K562 (cell line): ENCODE measurements around the gene EPB41L4A. TPM values are rescaled to one million over a fixed set of nuclear protein-coding genes. Genes with fewer than 3 reads are reported as not detected.

Experiments
- ATAC-seq: fragments of 200-7000 bp; cut with Tn5 transposase; 3 replicates; pipeline ENCODE4 v1.9.1; 2020; ENCODE audit warnings: moderate library complexity
- BruUV-seq: library from RNA; stranded (reverse); fragments of 400-500 nt; replicated peaks from 2 replicates; lab custom pipeline; 2021; lab: Mats Ljungman, UMichigan
- CTCF ChIA-PET: fragments of 300-600 bp; formaldehyde crosslinking; extraction: SDS; loops from one replicate; lab custom pipeline; 2021; ENCODE audit warnings: low intra/inter-chr PET ratio; lab: Yijun Ruan, JAX
- POLR2A ChIA-PET: fragments of 300-600, 350-650 bp; sonication (Branson Sonifier 250); formaldehyde crosslinking; extraction: SDS; loops from one replicate; lab custom pipeline; 2021; ENCODE audit warnings: antibody characterized with exemption, inconsistent platforms; lab: Yijun Ruan, JAX
- DNase-seq, 4 experiments: peaks; one replicate each; pipeline versions ENCODE4 v3.0.0 to v3.0.0-alpha.2; 2011 to 2018; ENCODE audit warnings: low spot score in 3 of 4, mixed read lengths in 3 of 4; ENCODE audit errors: extremely low read depth in 1 of 4
- FAIRE-seq: peaks from 2 replicates; lab custom pipeline; 2011; peaks lifted over from hg19 to GRCh38; lab: Jason Lieb, UNC
- H2AFZ ChIP-seq: 2 replicates; pipeline ENCODE4 v1.6.0; 2011; ENCODE audit warnings: low read depth, low read length, control low read depth, inconsistent platforms
- H3K27ac ChIP-seq: fragments of 200-600 bp; 3 replicates; pipeline ENCODE4 v1.8.0; 2011; ENCODE audit warnings: low read depth, mild to moderate bottlenecking, control low read depth, inconsistent platforms, low read length, moderate library complexity, mixed read lengths; ENCODE audit errors: extremely low read depth
- H3K27me3 ChIP-seq, 2 experiments: fragments of 300-600 bp in 1 of 2; 2 replicates in 1 of 2; 3 replicates in 1 of 2; pipeline versions ENCODE4 v1.6.0 to v1.8.0; 2011; ENCODE audit warnings: inconsistent platforms in 2 of 2, low read length in 2 of 2, mild to moderate bottlenecking in 1 of 2, mixed read lengths in 1 of 2, moderate library complexity in 1 of 2; ENCODE audit not compliant: control insufficient read depth in 2 of 2, insufficient read depth in 2 of 2
- H3K36me3 ChIP-seq: fragments of 300-600 bp; 3 replicates; pipeline ENCODE4 v1.8.0; 2011; ENCODE audit warnings: mild to moderate bottlenecking, low read length, inconsistent platforms; ENCODE audit not compliant: control insufficient read depth, insufficient read depth
- H3K4me1 ChIP-seq, 2 experiments: fragments of 200-600 bp in 1 of 2; replicated peaks in 1 of 2; 2 replicates in 1 of 2; 3 replicates in 1 of 2; pipeline versions ENCODE4 v1.5.1 to v1.8.0; 2011; ENCODE audit warnings: inconsistent platforms in 2 of 2, low read length in 2 of 2, mild to moderate bottlenecking in 1 of 2, mixed read lengths in 1 of 2, moderate library complexity in 1 of 2; ENCODE audit not compliant: control insufficient read depth in 2 of 2, insufficient read depth in 2 of 2
- H3K4me2 ChIP-seq: 2 replicates; pipeline ENCODE4 v1.6.1; 2011; ENCODE audit warnings: low read length, control low read depth, inconsistent platforms, mixed read lengths; ENCODE audit not compliant: insufficient read depth
- H3K4me3 ChIP-seq: fragments of 200-600 bp; sonication (generic), shearing (Covaris generic); 2 replicates; pipeline ENCODE4 v1.5.1; 2016; ENCODE audit warnings: control low read depth, inconsistent platforms
- H3K79me2 ChIP-seq: fragments of 200-600 bp; 3 replicates; pipeline ENCODE4 v1.8.0; 2011; ENCODE audit warnings: low read length, inconsistent platforms; ENCODE audit not compliant: control insufficient read depth, insufficient read depth
- H3K9ac ChIP-seq, 2 experiments: 2 replicates each; pipeline versions ENCODE4 v1.6.0 to v1.6.1; 2011; ENCODE audit warnings: low read depth in 2 of 2, low read length in 2 of 2, control low read depth in 1 of 2, inconsistent platforms in 1 of 2, mild to moderate bottlenecking in 1 of 2, mixed read lengths in 1 of 2; ENCODE audit not compliant: insufficient read depth in 1 of 2
- H3K9me1 ChIP-seq: one replicate; pipeline ENCODE4 v1.6.0; 2011; ENCODE audit warnings: inconsistent platforms, mild to moderate bottlenecking, low read length, moderate library complexity; ENCODE audit not compliant: control insufficient read depth, insufficient read depth
- H3K9me3 ChIP-seq: replicated peaks from 2 replicates; pipeline ENCODE4 v1.5.1; 2011; ENCODE audit warnings: low read depth, low read length, inconsistent platforms; ENCODE audit not compliant: control insufficient read depth, insufficient read depth
- H4K20me1 ChIP-seq: replicated peaks from 2 replicates; pipeline ENCODE4 v1.6.1; 2011; ENCODE audit warnings: low read length, inconsistent platforms, mixed read lengths; ENCODE audit not compliant: control insufficient read depth, insufficient read depth
- ATF7 ChIP-seq: fragments of 450-650 bp; IDR thresholded peaks from 2 replicates; pipeline ENCODE4 v1.7.1; 2014; ENCODE audit warnings: mild to moderate bottlenecking, moderate library complexity
- FOS ChIP-seq: IDR thresholded peaks from 3 replicates; pipeline ENCODE4 v1.6.1; 2011; ENCODE audit not compliant: insufficient read length; ENCODE audit errors: extremely low read depth
- MYC ChIP-seq, 2 experiments: fragments of 250-450 bp in 1 of 2; sonication (Bioruptor Pico) in 1 of 2; IDR thresholded peaks; 2 replicates each; pipeline versions ENCODE4 v1.5.1 to v1.6.1; 2012 to 2021; ENCODE audit warnings: low read depth in 2 of 2, borderline replicate concordance in 1 of 2, improper control_type of control experiment in 1 of 2, low read length in 1 of 2, mild to moderate bottlenecking in 1 of 2, moderate library complexity in 1 of 2
- NFATC3 ChIP-seq: fragments of 450-650 bp; IDR thresholded peaks from 2 replicates; pipeline ENCODE4 v1.6.1; 2017; ENCODE audit warnings: mild to moderate bottlenecking
- SMARCA4 ChIP-seq: fragments of 450-650 bp; IDR thresholded peaks from 2 replicates; pipeline ENCODE4 v1.6.1; 2016
- SMARCA5 ChIP-seq: fragments of 450-650 bp; IDR thresholded peaks from 2 replicates; pipeline ENCODE4 v1.6.1; 2016
- SOX6 ChIP-seq: fragments of 450-650 bp; IDR thresholded peaks from 2 replicates; pipeline ENCODE4 v1.6.1; 2014; ENCODE audit warnings: mild to moderate bottlenecking
- SRF ChIP-seq, 2 experiments: fragments of 250-450, 450-650 bp in 1 of 2; sonication (Bioruptor Pico) in 1 of 2; sonication (generic) in 1 of 2; formaldehyde crosslinking; IDR thresholded peaks; 2 replicates each; pipeline versions ENCODE4 v1.5.0 to v1.5.1; 2020 to 2022; ENCODE audit warnings: mild to moderate bottlenecking in 1 of 2, missing genetic modification reagents in 1 of 2
- TAF15 ChIP-seq: fragments of 200-400 bp; formaldehyde crosslinking; IDR thresholded peaks from 2 replicates; pipeline ENCODE4 v1.6.1; 2017; ENCODE audit warnings: mild to moderate bottlenecking, low read depth, low read length, moderate library complexity
- TCFL5 ChIP-seq: fragments of 250-450 bp; sonication (Bioruptor Pico); conservative IDR thresholded peaks from 2 replicates; pipeline ENCODE4 v1.6.1; 2021; ENCODE audit warnings: mild to moderate bottlenecking, moderate library complexity, matching md5 sums
- TRIM28 ChIP-seq: fragments of 450-650 bp; IDR thresholded peaks from 2 replicates; pipeline ENCODE4 v1.6.1; 2017
- ZBTB7A ChIP-seq: IDR thresholded peaks from 2 replicates; pipeline ENCODE4 v1.6.1; 2011; ENCODE audit warnings: low read depth, mild to moderate bottlenecking, low read length, moderate library complexity, borderline replicate concordance; ENCODE audit not compliant: control insufficient read depth
- ZFP30 ChIP-seq: fragments of 250-450 bp; sonication (Bioruptor Pico); IDR thresholded peaks from 2 replicates; pipeline ENCODE4 v1.8.0; 2022; ENCODE audit warnings: moderate library complexity, mild to moderate bottlenecking, inconsistent platforms, borderline replicate concordance
- ZNF140 ChIP-seq: fragments of 250-450 bp; sonication (Bioruptor Pico); IDR thresholded peaks from 2 replicates; pipeline ENCODE4 v1.8.0; 2021; ENCODE audit warnings: moderate library complexity, mild to moderate bottlenecking, inconsistent platforms
- ZNF197 ChIP-seq: fragments of 200-800 bp; sonication (Bioruptor generic); IDR thresholded peaks from 2 replicates; pipeline ENCODE4 v1.6.1; 2016; ENCODE audit warnings: low read depth, missing genetic modification characterization, missing compliant biosample characterization
- ZNF3 ChIP-seq: fragments of 250-450 bp; sonication (Bioruptor Pico); IDR thresholded peaks from 2 replicates; pipeline ENCODE4 v1.5.0; 2021; ENCODE audit warnings: mild to moderate bottlenecking, moderate library complexity
- ZNF384 ChIP-seq: IDR thresholded peaks from 2 replicates; pipeline ENCODE4 v1.6.1; 2012; ENCODE audit warnings: low read depth, low read length, improper control_type of control experiment
- WGBS: fragments of 100-300 bp; shearing (Covaris generic); methylation state at CpG from one replicate; pipeline ENCODE4 v1.1.6; 2016; ENCODE audit warnings: low coverage, mixed read lengths; ENCODE audit not compliant: insufficient coverage; ENCODE audit errors: missing lambda C conversion rate; 5-methylcytosine and 5-hydroxymethylcytosine counted together
- in situ Hi-C: fragments of 300-500 bp; cut with MboI; formaldehyde crosslinking; loops from 4 replicates; pipeline ENCODE4 v1.15.0; 2018; ENCODE audit warnings: inconsistent platforms, mixed read lengths
- intact Hi-C: fragments of 100-400 bp; cut with micrococcal nuclease; formaldehyde crosslinking; loops from 2 replicates; pipeline ENCODE4 v1.14.2; 2022
- polyA plus RNA-seq, 8 experiments: library from polyadenylated mRNA; depleted of rRNA in 4 of 8; stranded (reverse) in 5 of 8; unstranded in 3 of 8; fragments of >200 nt; fragmentation: Nextera tagmentation in 2 of 8; fragmentation: Illumina TruSeq in 1 of 8; extraction: Ambion mirVana in 2 of 8; extraction: Trizol in 1 of 8; gene quantifications; 2 replicates each; pipeline versions ENCODE4 v1.2.1 to v1.2.3, GENCODE V29; 2011 to 2014; ENCODE audit warnings: inconsistent platforms in 1 of 8, missing spikeins in 1 of 8
- total RNA-seq, 7 experiments: library from RNA; depleted of rRNA in 6 of 7; stranded (reverse); fragments of >200 nt in 6 of 7; fragmentation: Illumina TruSeq in 2 of 7; extraction: Trizol in 2 of 7; gene quantifications; 2 replicates each; pipeline versions ENCODE4 v1.2.1 to v1.2.3, GENCODE V29; 2011 to 2021; ENCODE audit warnings: low replicate concordance in 1 of 7
- TF ChIP-seq, protein P1 (sequence below): fragments of 450-650 bp; IDR thresholded peaks from 2 replicates; pipeline ENCODE4 v1.6.1; 2016; ENCODE audit warnings: low read depth, mild to moderate bottlenecking, moderate library complexity
- TF ChIP-seq, protein P2 (sequence below), 2 experiments: IDR thresholded peaks; 2 replicates each; pipeline ENCODE4 v1.6.1; 2011; ENCODE audit warnings: borderline replicate concordance in 1 of 2, control low read depth in 1 of 2, low read depth in 1 of 2, low read length in 1 of 2, mild to moderate bottlenecking in 1 of 2, mixed read lengths in 1 of 2, moderate library complexity in 1 of 2; ENCODE audit not compliant: insufficient read depth in 1 of 2, insufficient read length in 1 of 2, poor library complexity in 1 of 2, severe bottlenecking in 1 of 2; ENCODE audit errors: extremely low read depth in 1 of 2

EPB41L4A gene
- total and polyA plus RNA-seq, 9 of the 15 experiments (the other 6 are each of a cell fraction or from before 2014, with no cell fraction given) = 0.04 to 0.35 (median 0.12) TPM; not detected in 3

DNA sequence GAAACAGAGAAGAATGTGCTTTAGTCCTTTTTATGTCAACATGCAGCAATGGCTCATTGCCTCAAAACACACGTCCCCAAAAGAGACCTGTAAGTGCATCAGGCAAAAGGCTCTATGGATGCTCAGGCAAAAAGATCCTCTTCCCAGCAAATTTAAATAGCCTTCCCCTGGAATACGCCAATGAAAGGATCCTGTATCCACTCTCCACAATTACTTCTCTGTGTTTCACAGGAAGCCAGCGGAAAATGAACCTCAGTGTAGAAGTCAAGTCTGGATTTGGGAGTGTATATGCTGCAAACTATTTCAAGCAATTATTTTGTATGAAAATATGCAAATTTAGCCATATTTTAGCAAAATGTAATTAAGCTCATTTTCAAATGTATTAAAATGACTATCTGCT, 217.9 kb downstream of the EPB41L4A start:
- no peaks in the 10 kb centered on the region for H3K36me3 ChIP-seq

More for the DNA sequence above, 217.9 kb downstream of the EPB41L4A start:
- no peak for FAIRE-seq
- peaks cover 0 to 14% of the 10 kb centered on the region in 2 experiments; a peak in 3 of 5 replicates for H3K4me1 ChIP-seq
- in situ Hi-C loops = loop anchor here (25.0 kb wide), 1 partner anchor 561 kb away; no protein-coding TSS in a partner anchor
- H3K9me3 ChIP-seq = no peaks in the 10 kb centered on the region
- H3K27ac ChIP-seq = no peak overlapping the region
- no peak for TF ChIP-seq ATF7
- TF ChIP-seq ZNF197 (CRISPR knock-in tag) = no peak
- TF ChIP-seq TRIM28 = no peak
- TF ChIP-seq SRF (CRISPR knock-in tag; IDR thresholded peaks at IDR 0.05) = no peak
- TF ChIP-seq, protein P1, sequence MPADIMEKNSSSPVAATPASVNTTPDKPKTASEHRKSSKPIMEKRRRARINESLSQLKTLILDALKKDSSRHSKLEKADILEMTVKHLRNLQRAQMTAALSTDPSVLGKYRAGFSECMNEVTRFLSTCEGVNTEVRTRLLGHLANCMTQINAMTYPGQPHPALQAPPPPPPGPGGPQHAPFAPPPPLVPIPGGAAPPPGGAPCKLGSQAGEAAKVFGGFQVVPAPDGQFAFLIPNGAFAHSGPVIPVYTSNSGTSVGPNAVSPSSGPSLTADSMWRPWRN = no peak
- no peak for TF ChIP-seq SMARCA4
- no peak for TF ChIP-seq NFATC3
- TF ChIP-seq TAF15 = no peak
- TF ChIP-seq MYC (IDR thresholded peaks at IDR 0.05; ENCODE audit: low read depth, low read length) = no peak
- TF ChIP-seq MYC (CRISPR knock-in tag; IDR thresholded peaks at IDR 0.05; ENCODE audit: borderline replicate concordance, low read depth) = no peak
- no peak for TF ChIP-seq ZNF140
- TF ChIP-seq ZFP30 (CRISPR knock-in tag) = no peak
- no peak for TF ChIP-seq ZNF384
- TF ChIP-seq, protein P2, sequence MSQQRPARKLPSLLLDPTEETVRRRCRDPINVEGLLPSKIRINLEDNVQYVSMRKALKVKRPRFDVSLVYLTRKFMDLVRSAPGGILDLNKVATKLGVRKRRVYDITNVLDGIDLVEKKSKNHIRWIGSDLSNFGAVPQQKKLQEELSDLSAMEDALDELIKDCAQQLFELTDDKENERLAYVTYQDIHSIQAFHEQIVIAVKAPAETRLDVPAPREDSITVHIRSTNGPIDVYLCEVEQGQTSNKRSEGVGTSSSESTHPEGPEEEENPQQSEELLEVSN (IDR thresholded peaks at IDR 0.05; ENCODE audit: borderline replicate concordance in 1 of 2, extremely low read depth in 1 of 2, insufficient read depth in 1 of 2, insufficient read length in 1 of 2, low read depth in 1 of 2, low read length in 1 of 2, poor library complexity in 1 of 2, severe bottlenecking in 1 of 2) = no peak
- no peak for TF ChIP-seq SOX6
- TF ChIP-seq ZBTB7A = no peak
- TF ChIP-seq FOS = no peak
- no peak for TF ChIP-seq TCFL5 (CRISPR knock-in tag)
- TF ChIP-seq SMARCA5 = no peak
- no peak for TF ChIP-seq ZNF3 (CRISPR knock-in tag)
- no peak for DNase-seq
- no peaks in the 10 kb centered on the region for H3K79me2 ChIP-seq
- no peaks in the 10 kb centered on the region for H4K20me1 ChIP-seq
- H3K4me2 ChIP-seq = no peak overlapping the region
- no peak overlapping the region for H2AFZ ChIP-seq
- no peak overlapping the region for H3K4me3 ChIP-seq
- ATAC-seq = no peak
- no peak overlapping the region for H3K9ac ChIP-seq
- no TSS peak for BruUV-seq
- ChIA-PET CTCF (no interaction called here), POLR2A (no interaction called here)
- intact Hi-C loops = no loop called here
- H3K27me3 ChIP-seq = peaks cover 5 to 15% of the 10 kb centered on the region in 2 experiments; a peak in 4 of 5 replicates
- WGBS = 0% methylated on average over 3 of the region's 3 CpGs
- no peaks in the 10 kb centered on the region for H3K9me1 ChIP-seq
